HG02852 (cell line): Measurements from ENCODE around the gene POLR2B.
"Not testable (repeated sequence)": the region's sequence is repeated elsewhere in the genome, so short reads cannot be mapped to it uniquely, and the experiment has no call there.

Experiments
- ATAC-seq: cut with Tn5 transposase; IDR thresholded peaks from one replicate; pipeline ENCODE4 v1.9.1; 2021; ENCODE audit warnings: mild to moderate bottlenecking, moderate library complexity; ENCODE audit not compliant: unreplicated experiment

The POLR2B gene

GRCh38 chr4:57051095-57051494 lies 72.4 kb downstream of the POLR2B start:
- no peak for ATAC-seq

DNA sequence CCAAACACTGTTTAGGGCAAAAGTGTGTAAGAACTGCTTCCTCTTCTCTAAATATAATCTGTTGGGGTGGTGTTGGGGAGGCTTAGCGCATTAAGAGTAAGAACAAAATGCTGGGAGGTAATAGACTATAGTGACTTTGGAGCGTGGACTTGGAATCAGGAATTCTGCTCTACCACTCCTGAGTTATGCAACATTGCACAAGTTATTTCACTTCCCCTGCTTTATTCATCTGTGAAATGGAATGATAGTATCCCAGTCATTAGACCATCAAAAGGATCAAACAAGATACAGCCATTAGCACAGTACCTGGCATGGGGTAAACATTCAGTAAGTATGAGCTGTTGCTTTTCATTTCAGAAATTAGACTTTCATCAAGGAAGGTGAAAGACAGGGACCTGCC lies 72.8 kb downstream of the POLR2B start:
- ATAC-seq = no peak

DNA sequence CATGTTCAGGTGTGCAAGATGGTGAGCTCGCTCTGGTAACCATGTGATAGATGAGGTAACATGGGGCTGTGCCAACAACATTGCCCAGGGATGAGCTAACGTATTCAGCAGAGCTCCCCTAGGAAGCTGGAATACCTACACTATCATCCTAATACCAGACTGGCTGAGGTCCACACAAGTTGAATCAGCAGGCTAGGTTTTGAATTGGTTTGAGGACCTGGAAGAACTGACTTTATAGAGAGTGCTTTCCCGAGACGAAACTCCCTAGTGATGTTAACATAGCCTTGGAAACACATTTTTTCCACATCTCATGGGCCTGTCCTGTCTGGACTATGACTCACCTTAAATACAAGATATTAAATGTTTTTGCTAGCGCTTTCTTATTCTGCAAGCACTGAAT lies 74.8 kb downstream of the POLR2B start:
- ATAC-seq = no peak

GRCh38 chr4:57055886-57056285 lies 77.2 kb downstream of the POLR2B start:
- ATAC-seq = no peak

GRCh38 chr4:57059890-57060716 lies 81.4 kb downstream of the POLR2B start:
- ATAC-seq = no peak

- ATAC-seq = not testable (repeated sequence)
These were observed 82.0 kb downstream of the POLR2B start for GRCh38 chr4:57060717-57061067.

- no peak for ATAC-seq
These were observed 82.7 kb downstream of the POLR2B start for GRCh38 chr4:57061395-57061794.

GRCh38 chr4:57063518-57063917 lies 84.8 kb downstream of the POLR2B start:
- no peak for ATAC-seq

- no peak for ATAC-seq
These were observed 85.4 kb downstream of the POLR2B start for GRCh38 chr4:57064120-57064519.

GRCh38 chr4:57064811-57065711 lies 86.4 kb downstream of the POLR2B start:
- no peak for ATAC-seq

DNA sequence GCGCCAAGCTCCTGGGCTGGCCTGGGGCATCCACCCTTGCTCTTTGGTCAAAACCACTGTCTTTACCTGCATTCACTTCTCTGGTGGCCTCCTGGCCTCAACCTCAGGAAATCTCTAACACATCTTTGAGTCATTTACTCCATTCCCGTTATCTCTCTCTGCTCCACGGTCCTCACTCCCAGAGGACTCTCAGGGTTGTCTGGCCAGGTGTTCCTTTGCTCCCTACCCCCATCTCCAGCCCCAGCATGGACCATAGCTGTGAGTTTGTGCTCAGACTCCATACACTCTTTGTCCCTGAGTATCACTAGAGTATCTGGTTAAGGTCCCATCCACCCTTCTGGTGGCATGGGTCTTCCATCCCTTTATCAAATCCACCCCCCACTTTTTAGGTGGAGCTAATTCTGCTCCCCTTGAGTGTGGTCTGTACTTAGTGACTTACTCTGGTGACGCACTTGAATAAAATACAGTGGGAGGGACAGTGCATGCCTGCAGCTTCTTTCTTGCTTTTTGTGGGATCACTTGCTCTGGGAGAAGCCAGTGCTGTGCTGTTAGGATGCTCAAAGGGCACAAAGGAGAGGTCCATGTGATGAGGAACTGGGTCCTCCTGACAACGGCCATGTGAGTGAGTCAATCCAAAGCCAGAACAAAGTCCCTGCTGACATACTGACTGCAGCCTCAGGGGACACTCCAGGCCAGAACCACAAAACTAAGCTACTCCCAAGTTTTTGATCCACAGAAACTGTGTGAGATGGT lies 87.2 kb downstream of the POLR2B start:
- no peak for ATAC-seq

DNA sequence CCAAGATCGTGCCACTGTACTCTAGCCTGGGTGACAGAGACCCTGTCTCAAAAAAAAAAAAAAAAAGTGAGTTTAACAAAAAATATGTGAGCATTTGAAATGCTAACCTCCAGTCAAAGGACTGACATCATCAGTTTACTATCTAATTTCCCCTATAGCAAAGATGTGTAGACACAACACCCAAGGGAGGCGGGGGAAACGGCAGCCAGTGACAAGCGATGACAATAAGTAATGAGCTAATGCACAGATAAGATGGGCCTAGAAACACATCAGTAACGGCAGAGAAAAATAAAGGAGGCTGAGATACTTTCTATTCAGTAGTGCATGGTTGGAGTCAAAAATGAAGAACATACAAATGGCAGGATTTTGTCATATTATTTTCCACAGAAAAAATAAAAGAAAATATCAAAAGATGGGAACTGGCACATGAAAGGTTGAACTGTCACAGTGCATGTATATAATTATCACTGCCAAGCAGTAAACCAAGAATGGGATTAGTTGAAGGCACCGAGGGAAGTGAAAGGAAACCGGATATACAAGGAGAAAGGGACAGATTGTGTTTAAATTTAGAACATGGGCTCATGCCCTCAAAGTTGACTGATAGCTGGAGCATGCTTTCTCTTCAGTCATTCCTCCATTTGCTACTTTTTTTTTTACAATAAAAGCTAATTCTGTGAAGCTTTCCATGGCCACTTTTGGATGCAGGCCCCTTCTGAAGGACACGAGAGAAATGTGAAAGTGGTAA lies 89.7 kb downstream of the POLR2B start:
- no peak for ATAC-seq

DNA sequence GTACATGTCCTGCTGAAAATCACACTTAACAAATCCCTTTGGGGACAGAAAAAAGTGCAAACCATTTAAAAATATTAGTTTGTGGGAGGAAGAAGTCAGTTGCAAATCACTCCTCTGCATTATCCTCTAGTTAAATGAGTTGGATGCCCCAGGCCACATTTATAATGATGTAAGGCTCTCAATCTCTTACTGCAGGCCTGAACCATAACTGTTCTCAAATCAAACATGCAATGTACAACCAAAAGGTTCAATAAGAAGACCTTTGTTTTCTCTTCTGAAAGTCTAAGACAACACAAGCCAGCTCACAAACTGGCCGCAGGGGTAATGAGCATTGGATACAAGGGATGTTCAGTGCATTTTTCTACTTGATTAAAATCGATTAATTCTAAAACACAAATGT lies 91.8 kb downstream of the POLR2B start:
- no peak for ATAC-seq

DNA sequence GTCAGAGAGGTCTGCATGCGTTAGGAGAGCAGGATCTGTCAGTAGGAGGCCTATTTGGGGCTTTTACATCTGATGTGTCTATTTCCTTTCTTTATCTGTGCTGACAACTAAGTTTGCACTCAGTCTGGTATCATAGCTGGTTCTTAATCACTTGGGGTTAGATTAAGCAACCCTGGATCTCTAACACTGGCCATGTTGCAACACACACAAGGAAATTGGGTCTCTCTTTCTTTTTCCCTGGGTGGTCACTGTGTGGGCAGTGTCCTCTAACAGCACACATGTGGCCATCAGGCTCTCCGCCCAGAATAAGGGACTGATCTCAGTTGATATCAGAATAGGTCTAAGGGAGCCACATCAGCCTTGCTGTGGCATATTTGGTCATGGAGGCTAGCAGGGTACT lies 92.6 kb downstream of the POLR2B start:
- ATAC-seq = no peak

DNA sequence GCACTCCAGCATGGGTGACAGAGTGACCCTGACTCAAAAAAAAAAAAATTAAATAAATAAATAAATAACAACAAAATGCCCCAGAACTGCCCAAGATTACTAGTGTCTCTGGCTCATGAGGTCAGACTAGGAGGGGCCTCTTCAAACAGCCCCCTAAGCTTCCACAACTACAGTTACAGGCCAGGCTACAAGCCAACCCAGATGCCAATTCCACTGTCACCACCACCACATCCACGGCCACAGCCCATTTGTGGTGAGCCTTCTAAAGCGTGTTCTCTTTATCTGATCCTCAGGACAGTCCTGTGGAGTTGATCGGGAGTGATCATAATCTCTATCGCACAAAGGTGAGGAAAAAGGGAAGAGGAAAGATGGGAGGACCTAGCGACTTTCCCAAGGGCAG lies 94.9 kb downstream of the POLR2B start:
- no peak for ATAC-seq

DNA sequence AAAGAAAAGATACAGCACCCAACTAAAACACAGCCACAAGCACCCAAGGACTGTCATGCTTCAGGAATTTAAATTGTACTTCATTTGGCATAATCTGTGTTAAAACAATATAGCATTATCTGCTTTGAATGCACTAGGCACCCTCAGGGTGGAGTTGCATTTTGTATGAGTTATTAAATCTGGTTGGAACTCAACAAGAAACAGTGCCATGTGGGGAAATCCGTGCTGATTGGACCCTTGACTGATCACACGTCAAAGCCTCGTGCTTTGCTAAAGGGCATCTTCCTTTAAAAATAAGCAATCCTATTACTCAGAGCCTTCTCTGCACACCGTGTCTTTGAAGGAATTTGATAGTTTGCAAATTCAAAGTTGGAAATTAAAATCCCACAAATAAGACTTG lies 96.0 kb downstream of the POLR2B start:
- ATAC-seq = no peak

DNA sequence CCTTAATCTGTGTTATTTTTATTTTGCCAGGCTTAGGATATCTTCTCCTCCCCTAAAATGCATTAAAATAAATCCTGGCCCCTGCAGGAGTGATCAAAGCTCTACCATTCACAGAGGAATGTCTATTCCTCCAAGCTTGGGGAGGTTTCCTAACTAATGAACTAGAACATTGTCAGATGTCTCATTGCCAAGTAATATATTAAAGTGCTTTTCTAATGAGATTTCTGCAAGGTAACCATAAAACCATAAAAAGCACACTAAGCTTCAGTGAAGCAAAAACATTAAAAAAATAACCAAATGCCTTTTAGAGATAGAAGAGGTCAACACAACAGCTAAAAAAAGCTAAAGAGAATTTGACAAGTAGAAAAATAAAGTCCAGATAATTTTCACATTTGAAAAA lies 96.7 kb downstream of the POLR2B start:
- ATAC-seq = no peak

DNA sequence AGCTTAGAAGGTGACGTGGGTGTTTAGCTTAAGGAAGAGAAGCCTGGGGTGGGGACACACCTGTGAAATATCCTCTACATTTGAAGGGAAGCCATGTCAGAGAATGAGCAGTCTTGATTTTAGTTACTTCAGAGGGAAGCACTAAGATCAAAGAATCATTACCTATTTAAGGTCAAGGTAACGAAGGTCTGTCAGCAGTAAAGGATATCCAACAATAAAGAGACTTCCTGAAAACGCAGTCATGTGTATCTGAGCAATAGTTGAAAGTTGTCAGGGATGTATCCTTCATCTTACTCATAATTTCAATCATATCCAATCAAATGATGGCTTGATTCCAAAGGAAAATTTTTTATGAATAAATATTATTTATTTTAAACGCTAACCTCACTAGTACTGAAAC lies 98.0 kb downstream of the POLR2B start:
- ATAC-seq = no peak

DNA sequence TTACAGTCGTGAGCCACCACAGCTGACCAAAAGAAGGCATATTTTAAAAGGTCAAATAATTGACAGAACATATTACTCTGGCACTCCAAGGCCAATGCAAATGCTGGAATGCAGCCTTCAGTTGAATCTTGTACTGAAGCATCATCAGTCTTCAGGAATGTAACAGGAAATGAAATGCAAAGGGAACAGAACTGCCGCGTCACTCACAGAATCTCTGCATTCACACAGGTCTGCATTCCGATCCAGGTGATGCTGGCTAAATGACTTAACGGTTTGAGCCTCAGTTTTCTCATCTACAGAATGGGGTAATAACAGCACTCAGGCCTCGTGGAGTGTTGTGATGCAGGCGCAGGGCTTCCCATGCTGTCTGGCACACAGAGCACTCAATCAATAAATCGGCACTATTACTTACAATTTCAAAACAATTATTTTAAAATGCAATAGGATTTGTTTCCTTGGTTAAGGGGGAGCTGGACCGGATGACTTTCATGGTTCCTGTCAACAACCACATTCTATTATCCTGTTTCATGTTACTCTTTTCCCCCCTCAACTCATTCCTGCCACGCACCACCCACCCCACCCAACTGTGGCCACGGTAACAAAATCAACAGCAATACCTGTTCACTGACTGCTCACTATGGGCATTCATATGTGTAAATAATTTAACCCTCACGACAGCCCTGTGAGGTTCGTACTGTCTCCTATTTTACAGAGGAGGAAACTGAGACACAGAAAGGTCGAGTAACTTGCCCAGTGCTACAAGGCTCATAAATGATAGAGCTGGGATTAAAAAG lies 99.1 kb downstream of the POLR2B start:
- no peak for ATAC-seq
